Tibial nerve (tissue), 3 donors: Measurements from ENCODE around the gene MMP25.

Source experiments
- CTCF ChIP-seq, 5 experiments: fragments of 200-600 bp in 3 of 5; fragments of 450-650 bp in 2 of 5; sonication (generic) in 3 of 5; IDR thresholded peaks; one replicate each; pipeline ENCODE4 v1.5.1; 2016 to 2019; ENCODE audit warnings: antibody characterized with exemption in 5 of 5, mild to moderate bottlenecking in 3 of 5, moderate library complexity in 2 of 5
- POLR2A ChIP-seq, 2 donors: fragments of 450-650 bp; IDR thresholded peaks; one replicate each; pipeline ENCODE4 v1.6.1; 2017; ENCODE audit warnings: antibody characterized with exemption in 2 of 2, mild to moderate bottlenecking in 2 of 2, moderate library complexity in 2 of 2

- TF ChIP-seq CTCF (IDR thresholded peaks at IDR 0.05), result no peak
- no peak for TF ChIP-seq POLR2A (IDR thresholded peaks at IDR 0.05)
Observed at GRCh38 chr16:3065069-3065741, 18.8 kb downstream of the MMP25 start, which contains the start of gene IL32.
